Measurements from ENCODE around the gene USP10. TPM values are rescaled to one million over a fixed set of nuclear protein-coding genes. Genes with fewer than 3 reads are reported as not detected.

Gene USP10
- total RNA-seq, 2 experiments from 2014 or later = 99.3 to 106 TPM

DNA sequence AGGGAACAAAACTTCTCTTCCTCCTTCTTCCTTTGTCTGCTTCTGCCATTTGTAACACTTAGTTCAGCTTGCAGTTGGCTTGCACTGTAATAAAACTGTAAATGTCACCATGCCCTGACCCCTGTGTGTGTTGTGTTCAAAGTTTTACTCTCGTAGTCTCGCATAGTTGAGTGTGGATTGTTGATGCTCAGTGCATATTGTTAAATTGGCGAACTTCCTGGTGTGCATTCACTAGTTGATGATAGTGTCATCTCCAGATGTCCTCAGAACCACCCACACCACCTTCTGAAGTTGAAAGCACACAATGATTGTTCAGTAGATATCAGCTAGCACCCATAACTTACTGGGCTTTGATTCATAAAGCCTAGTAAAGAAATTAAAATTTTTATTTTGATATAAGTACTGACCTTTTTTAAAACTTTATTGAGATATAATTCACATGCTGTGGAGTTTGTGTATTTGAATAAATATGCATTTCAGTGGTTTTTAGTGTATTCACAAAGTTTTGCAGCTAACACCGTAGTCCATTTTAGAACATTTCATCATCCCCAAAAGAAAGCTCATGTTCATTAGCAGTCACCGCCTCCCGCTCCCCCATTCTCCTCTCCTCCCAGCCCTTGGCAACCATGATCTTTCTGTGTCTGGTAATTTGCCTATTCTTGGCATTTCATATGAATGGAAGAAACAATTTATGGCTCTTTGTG is 25.0 kb downstream of the USP10 start:
- peaks cover 14% of the 10 kb centered on the region for H3K4me1 ChIP-seq (ENCODE audit: insufficient read depth, low read length)
- ATAC-seq (ENCODE audit: poor library complexity) (peak; percentile 58), DNase-seq (peak in 1 of 14 experiments; percentile 18)
- no peaks in the 10 kb centered on the region for H3K27me3 Mint-ChIP-seq
- no peaks in the 10 kb centered on the region for H3K27me3 ChIP-seq (ENCODE audit: control insufficient read depth in 1 of 2, insufficient read depth in 2 of 2, low read length in 2 of 2)
- no peak overlapping the region for H3K4me3 Mint-ChIP-seq
- H3K4me1 Mint-ChIP-seq (ENCODE audit: low read depth) = peaks cover 77% of the 10 kb centered on the region
- H3K36me3 ChIP-seq (ENCODE audit: insufficient read depth, low read length) = no peaks in the 10 kb centered on the region
- H3K27ac Mint-ChIP-seq = peak overlapping the region; percentile 25
- CTCF ChIA-PET = interaction anchor here (1.0 to 4.5 kb wide), 7 partner anchors 14 to 214 kb away, joined by 3 to 40 read pairs (median 7); no protein-coding TSS in a partner anchor
- POLR2A ChIA-PET = interaction anchor here (0.7 kb wide), 1 partner anchor 83 kb away, joined by 3 read pairs; no protein-coding TSS in a partner anchor
- H3K4me3 ChIP-seq (ENCODE audit: low read length) = no peak overlapping the region
- TF ChIP-seq, protein P1, sequence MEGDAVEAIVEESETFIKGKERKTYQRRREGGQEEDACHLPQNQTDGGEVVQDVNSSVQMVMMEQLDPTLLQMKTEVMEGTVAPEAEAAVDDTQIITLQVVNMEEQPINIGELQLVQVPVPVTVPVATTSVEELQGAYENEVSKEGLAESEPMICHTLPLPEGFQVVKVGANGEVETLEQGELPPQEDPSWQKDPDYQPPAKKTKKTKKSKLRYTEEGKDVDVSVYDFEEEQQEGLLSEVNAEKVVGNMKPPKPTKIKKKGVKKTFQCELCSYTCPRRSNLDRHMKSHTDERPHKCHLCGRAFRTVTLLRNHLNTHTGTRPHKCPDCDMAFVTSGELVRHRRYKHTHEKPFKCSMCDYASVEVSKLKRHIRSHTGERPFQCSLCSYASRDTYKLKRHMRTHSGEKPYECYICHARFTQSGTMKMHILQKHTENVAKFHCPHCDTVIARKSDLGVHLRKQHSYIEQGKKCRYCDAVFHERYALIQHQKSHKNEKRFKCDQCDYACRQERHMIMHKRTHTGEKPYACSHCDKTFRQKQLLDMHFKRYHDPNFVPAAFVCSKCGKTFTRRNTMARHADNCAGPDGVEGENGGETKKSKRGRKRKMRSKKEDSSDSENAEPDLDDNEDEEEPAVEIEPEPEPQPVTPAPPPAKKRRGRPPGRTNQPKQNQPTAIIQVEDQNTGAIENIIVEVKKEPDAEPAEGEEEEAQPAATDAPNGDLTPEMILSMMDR (IDR thresholded peaks at IDR 0.05) = no peak
- intact Hi-C loops (cut with DNase I, micrococcal nuclease) = loop anchor here in 1 of 2 experiments (1.0 kb wide), 1 partner anchor 52 kb away; no protein-coding TSS in a partner anchor
- H3K27ac ChIP-seq (ENCODE audit: low read depth in 1 of 2, low read length in 2 of 2) = no peak overlapping the region
- H3K9me3 Mint-ChIP-seq = no peaks in the 10 kb centered on the region
- peaks cover 14% of the 10 kb centered on the region for H3K36me3 Mint-ChIP-seq (ENCODE audit: low read depth)
- no peaks in the 10 kb centered on the region for H3K9me3 ChIP-seq (ENCODE audit: control insufficient read depth in 1 of 2, insufficient read depth in 1 of 2, low read length in 2 of 2)

DNA sequence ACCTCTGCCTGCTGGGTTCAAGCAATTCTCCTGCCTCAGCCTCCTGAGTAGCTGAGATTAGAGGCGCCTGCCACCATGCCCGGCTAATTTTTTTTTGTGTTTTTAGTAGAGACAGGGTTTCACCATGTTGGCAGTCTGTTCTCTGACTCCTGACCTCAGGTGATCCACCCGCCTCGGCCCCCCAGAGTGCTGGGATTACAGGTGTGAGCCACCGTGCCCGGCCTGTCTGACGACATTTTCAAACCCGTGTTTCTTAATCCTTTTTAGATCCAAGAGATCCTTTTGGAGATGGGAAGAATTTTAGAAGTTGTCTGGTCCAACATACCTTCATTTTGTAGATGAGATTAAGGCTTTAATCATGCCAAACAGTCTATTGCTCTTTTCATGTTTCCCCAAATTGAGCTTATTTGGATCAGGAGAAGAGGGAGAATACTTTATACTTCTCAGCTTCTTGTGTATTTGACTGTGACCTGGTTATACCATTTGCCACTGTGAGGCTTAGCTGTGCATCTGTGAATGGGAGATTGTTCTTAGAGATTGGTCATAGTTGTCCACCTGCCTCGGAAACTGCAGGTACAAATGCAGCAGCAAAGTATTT is 25.8 kb downstream of the USP10 start:
- Mint-ChIP-seq H3K36me3 (ENCODE audit: low read depth) (peaks cover 11% of the 10 kb centered on the region), H3K4me3 (no peak overlapping the region), H3K4me1 (ENCODE audit: low read depth) (peaks cover 78% of the 10 kb centered on the region), H3K27me3 (no peaks in the 10 kb centered on the region), H3K27ac (no peak overlapping the region), H3K9me3 (no peaks in the 10 kb centered on the region)
- ChIA-PET POLR2A (interaction anchor here (1.6 kb wide), 1 partner anchor 103 kb away, joined by 8 read pairs; no protein-coding TSS in a partner anchor), CTCF (interaction anchor here (0.7 to 4.5 kb wide), 23 partner anchors 9 to 227 kb away, joined by 3 to 40 read pairs (median 5); no protein-coding TSS in a partner anchor)
- Histone ChIP-seq H3K4me1 (ENCODE audit: insufficient read depth, low read length) (peaks cover 14% of the 10 kb centered on the region), H3K4me3 (ENCODE audit: low read length) (no peak overlapping the region), H3K9me3 (ENCODE audit: control insufficient read depth in 1 of 2, insufficient read depth in 1 of 2, low read length in 2 of 2) (no peaks in the 10 kb centered on the region), H3K27me3 (ENCODE audit: control insufficient read depth in 1 of 2, insufficient read depth in 2 of 2, low read length in 2 of 2) (no peaks in the 10 kb centered on the region), H3K27ac (ENCODE audit: low read depth in 1 of 2, low read length in 2 of 2) (no peak overlapping the region), H3K36me3 (ENCODE audit: insufficient read depth, low read length) (no peaks in the 10 kb centered on the region)
- ATAC-seq (ENCODE audit: poor library complexity) = no peak
- TF ChIP-seq, protein P1 (IDR thresholded peaks at IDR 0.05) = no peak
- DNase-seq = no peak
- intact Hi-C loops (cut with DNase I, micrococcal nuclease) = loop anchor here (1.0 to 2.0 kb wide), 6 partner anchors 25 to 448 kb away; no protein-coding TSS in a partner anchor

DNA sequence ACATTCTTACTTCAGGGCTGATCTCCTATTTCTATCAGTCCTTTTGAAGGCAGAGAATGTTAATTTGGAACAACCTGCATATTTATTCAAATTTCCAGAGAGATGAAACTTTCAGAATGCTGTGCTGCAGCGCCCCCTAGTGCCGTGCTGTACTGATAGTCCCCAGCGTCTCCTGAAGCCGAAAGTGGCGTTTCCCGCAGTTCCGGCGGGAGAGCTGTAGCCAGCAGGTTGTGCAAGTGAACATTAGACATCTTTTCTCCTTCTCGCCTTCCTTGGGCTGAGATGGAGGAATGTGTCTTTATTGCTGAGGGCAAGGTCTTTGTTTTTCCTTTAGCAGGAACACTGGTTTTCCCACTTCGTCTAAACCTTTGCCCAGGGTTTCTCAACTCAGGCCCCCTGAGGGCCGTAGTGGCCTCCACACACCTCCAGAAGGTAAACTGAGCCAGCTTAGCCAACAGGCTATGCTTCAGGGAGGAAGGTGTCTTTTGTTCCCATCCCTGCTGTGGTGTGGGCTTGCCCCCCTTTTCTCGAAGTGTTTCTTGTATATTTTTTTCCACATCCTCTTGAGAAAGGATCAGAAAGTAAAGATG is 26.4 kb downstream of the USP10 start:
- TF ChIP-seq, protein P1 (IDR thresholded peaks at IDR 0.05) = peak; percentile 99
- DNase-seq (peak; percentile 76 to 93 (median 84)), ATAC-seq (ENCODE audit: poor library complexity) (peak; percentile 76)
- H3K27ac ChIP-seq (ENCODE audit: low read depth in 1 of 2, low read length in 2 of 2) = no peak overlapping the region
- H3K9me3 ChIP-seq (ENCODE audit: control insufficient read depth in 1 of 2, insufficient read depth in 1 of 2, low read length in 2 of 2) = no peaks in the 10 kb centered on the region
- Mint-ChIP-seq H3K9me3 (no peaks in the 10 kb centered on the region), H3K27ac (no peak overlapping the region), H3K4me3 (peak overlapping the region; percentile 39), H3K27me3 (no peaks in the 10 kb centered on the region), H3K4me1 (ENCODE audit: low read depth) (peaks cover 81% of the 10 kb centered on the region), H3K36me3 (ENCODE audit: low read depth) (peaks cover 12% of the 10 kb centered on the region)
- POLR2A ChIA-PET = interaction anchor here (1.6 kb wide), 1 partner anchor 104 kb away, joined by 8 read pairs; no protein-coding TSS in a partner anchor
- no peaks in the 10 kb centered on the region for H3K27me3 ChIP-seq (ENCODE audit: control insufficient read depth in 1 of 2, insufficient read depth in 2 of 2, low read length in 2 of 2)
- intact Hi-C loops (cut with DNase I, micrococcal nuclease) = loop anchor here (1.0 to 2.0 kb wide), 6 partner anchors 26 to 449 kb away; no protein-coding TSS in a partner anchor
- no peaks in the 10 kb centered on the region for H3K36me3 ChIP-seq (ENCODE audit: insufficient read depth, low read length)
- CTCF ChIA-PET = interaction anchor here (0.6 to 4.5 kb wide), 30 partner anchors 9 to 245 kb away, joined by 3 to 40 read pairs (median 5); partner anchors contain the start of gene KLHL36
- no peak overlapping the region for H3K4me3 ChIP-seq (ENCODE audit: low read length)
- peaks cover 17% of the 10 kb centered on the region for H3K4me1 ChIP-seq (ENCODE audit: insufficient read depth, low read length)
